ENCODE data around the gene CD82.

Gene CD82

GRCh38 chr11:44565211-44565952 lies at the start of gene CD82:
Gene CD82 (plus strand): TSS chr11:44565663. CDS start chr11:44594663, 29,000 bp downstream.
- peak; percentile 98 for DNase-seq (ENCODE audit: low read depth)

- no peak for DNase-seq (ENCODE audit: low read depth)
Observed at GRCh38 chr11:44516688-44517507, 48.6 kb upstream of the CD82 start.

- DNase-seq (ENCODE audit: low read depth), result no peak
Observed at GRCh38 chr11:44517541-44517940, 47.9 kb upstream of the CD82 start.

- DNase-seq (ENCODE audit: low read depth), result no peak
Observed at GRCh38 chr11:44518968-44519550, 46.4 kb upstream of the CD82 start.

- DNase-seq (ENCODE audit: low read depth), result no peak
Observed at GRCh38 chr11:44519989-44520737, 45.3 kb upstream of the CD82 start.

- no peak for DNase-seq (ENCODE audit: low read depth)
Observed at GRCh38 chr11:44521148-44521547, 44.3 kb upstream of the CD82 start.

GRCh38 chr11:44522294-44522693 lies 43.2 kb upstream of the CD82 start:
- DNase-seq (ENCODE audit: low read depth), result no peak

GRCh38 chr11:44524346-44524745 lies 41.1 kb upstream of the CD82 start:
- DNase-seq (ENCODE audit: low read depth), result no peak

GRCh38 chr11:44524751-44525201 lies 40.7 kb upstream of the CD82 start:
- no peak for DNase-seq (ENCODE audit: low read depth)

GRCh38 chr11:44525473-44526252 lies 39.8 kb upstream of the CD82 start:
- no peak for DNase-seq (ENCODE audit: low read depth)

- no peak for DNase-seq (ENCODE audit: low read depth)
Observed at GRCh38 chr11:44526438-44526837, 39.0 kb upstream of the CD82 start.

GRCh38 chr11:44527476-44527875 lies 38.0 kb upstream of the CD82 start:
- no peak for DNase-seq (ENCODE audit: low read depth)

- DNase-seq (ENCODE audit: low read depth), result no peak
Observed at GRCh38 chr11:44528103-44528502, 37.4 kb upstream of the CD82 start.

GRCh38 chr11:44528581-44528980 lies 36.9 kb upstream of the CD82 start:
- DNase-seq (ENCODE audit: low read depth), result no peak

- no peak for DNase-seq (ENCODE audit: low read depth)
Observed at GRCh38 chr11:44529895-44530412, 35.5 kb upstream of the CD82 start.

GRCh38 chr11:44530413-44531115 lies 34.9 kb upstream of the CD82 start:
- no peak for DNase-seq (ENCODE audit: low read depth)

GRCh38 chr11:44531116-44531504 lies 34.4 kb upstream of the CD82 start:
- no peak for DNase-seq (ENCODE audit: low read depth)

GRCh38 chr11:44531636-44532035 lies 33.8 kb upstream of the CD82 start:
- DNase-seq (ENCODE audit: low read depth), result no peak

GRCh38 chr11:44532809-44533208 lies 32.7 kb upstream of the CD82 start:
- no peak for DNase-seq (ENCODE audit: low read depth)

- DNase-seq (ENCODE audit: low read depth), result no peak
Observed at GRCh38 chr11:44533921-44534711, 31.3 kb upstream of the CD82 start.
